OCI-LY3 (cell line): ENCODE measurements around the gene RAPGEF2.

Experiments
- EZH2phosphoT487 ChIP-seq: fragments of 200-600 bp; shearing (Covaris generic); IDR thresholded peaks from 2 replicates; pipeline ENCODE4 v1.6.1; 2018; ENCODE audit warnings: antibody characterized with exemption, mixed run types, low read depth
- TF ChIP-seq, protein P1 (sequence below): fragments of 200-600, 300-600 bp; sonication (generic); IDR thresholded peaks from 2 replicates; pipeline ENCODE4 v1.5.1; 2014; ENCODE audit warnings: antibody characterized with exemption, low read length, low read depth

DNA sequence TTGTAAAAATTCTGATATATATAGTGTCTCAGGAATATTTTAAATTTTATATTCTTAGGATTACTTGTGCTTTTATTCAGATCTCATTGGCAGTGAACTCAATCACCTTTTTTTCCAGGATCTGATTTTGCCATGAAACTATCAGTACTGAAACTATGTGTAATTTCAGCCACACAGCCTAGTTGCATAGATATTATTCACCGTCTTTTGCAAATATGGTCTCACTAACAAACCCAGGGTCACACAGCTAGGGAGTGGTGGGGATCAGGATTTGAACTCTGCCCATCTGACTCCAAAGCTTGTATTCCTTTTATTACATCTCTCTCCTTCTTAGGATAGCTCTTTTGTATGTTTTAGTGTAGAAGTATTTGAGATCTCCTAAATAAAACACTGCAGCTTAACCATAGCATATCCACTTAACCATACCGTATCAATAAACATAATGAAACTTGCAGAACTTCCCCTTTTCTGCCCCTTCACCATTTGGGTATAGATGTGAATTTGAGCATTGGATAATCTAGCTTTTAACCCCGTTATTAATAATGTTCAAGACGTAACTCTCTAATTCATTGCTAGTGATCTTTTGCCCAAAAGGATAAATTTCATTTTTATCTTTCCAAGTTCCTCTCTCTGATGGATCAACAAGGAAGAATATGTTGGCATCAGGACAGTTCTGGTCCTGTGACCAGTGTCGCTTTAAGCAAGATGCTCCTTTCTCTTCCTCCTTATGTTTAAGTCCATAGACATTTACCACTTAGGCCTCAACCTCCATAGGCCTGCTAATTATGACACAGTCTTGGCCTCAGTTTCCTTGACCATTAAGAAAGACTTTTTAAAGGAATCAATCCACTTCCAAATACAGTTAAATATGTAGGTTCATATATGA, 74.6 kb downstream of the RAPGEF2 start:
- TF ChIP-seq, protein P1, sequence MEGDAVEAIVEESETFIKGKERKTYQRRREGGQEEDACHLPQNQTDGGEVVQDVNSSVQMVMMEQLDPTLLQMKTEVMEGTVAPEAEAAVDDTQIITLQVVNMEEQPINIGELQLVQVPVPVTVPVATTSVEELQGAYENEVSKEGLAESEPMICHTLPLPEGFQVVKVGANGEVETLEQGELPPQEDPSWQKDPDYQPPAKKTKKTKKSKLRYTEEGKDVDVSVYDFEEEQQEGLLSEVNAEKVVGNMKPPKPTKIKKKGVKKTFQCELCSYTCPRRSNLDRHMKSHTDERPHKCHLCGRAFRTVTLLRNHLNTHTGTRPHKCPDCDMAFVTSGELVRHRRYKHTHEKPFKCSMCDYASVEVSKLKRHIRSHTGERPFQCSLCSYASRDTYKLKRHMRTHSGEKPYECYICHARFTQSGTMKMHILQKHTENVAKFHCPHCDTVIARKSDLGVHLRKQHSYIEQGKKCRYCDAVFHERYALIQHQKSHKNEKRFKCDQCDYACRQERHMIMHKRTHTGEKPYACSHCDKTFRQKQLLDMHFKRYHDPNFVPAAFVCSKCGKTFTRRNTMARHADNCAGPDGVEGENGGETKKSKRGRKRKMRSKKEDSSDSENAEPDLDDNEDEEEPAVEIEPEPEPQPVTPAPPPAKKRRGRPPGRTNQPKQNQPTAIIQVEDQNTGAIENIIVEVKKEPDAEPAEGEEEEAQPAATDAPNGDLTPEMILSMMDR: no peak
- TF ChIP-seq EZH2phosphoT487: no peak
